Heart right ventricle (tissue), 16 donors: ENCODE results near the gene NANP. TPM values are rescaled to one million over a fixed set of nuclear protein-coding genes. Genes with fewer than 3 reads are reported as not detected.
"Not testable (repeated sequence)": the region's sequence is repeated elsewhere in the genome, so short reads cannot be mapped to it uniquely, and the experiment has no call there.

Experiments used
- ATAC-seq, 8 donors: fragments of 200-7000 bp; cut with Tn5 transposase; one replicate each; pipeline ENCODE4 v1.9.1; 2020; ENCODE audit warnings: mild to moderate bottlenecking in 8 of 8, moderate library complexity in 8 of 8, moderate number of reproducible peaks in 1 of 8
- DNase-seq, 2 donors: peaks; one replicate each; pipeline ENCODE4 v3.0.0-alpha.2; 2020
- H3K27ac ChIP-seq, 10 donors: fragments of 200-600 bp; sonication (generic) in 2 of 10; one replicate each; pipeline versions ENCODE4 v1.5.0 to v1.8.0; 2020 to 2022; ENCODE audit warnings: mild to moderate bottlenecking in 3 of 10
- H3K27me3 ChIP-seq, 7 donors: fragments of 200-600 bp; one replicate each; pipeline ENCODE4 v1.8.0; 2021 to 2022; ENCODE audit warnings: mild to moderate bottlenecking in 2 of 7
- H3K36me3 ChIP-seq, 9 donors: fragments of 200-600 bp; sonication (generic) in 1 of 9; one replicate each; pipeline versions ENCODE4 v1.5.0 to v1.8.0; 2020 to 2022; ENCODE audit warnings: mild to moderate bottlenecking in 2 of 9
- H3K4me1 ChIP-seq, 9 donors: fragments of 200-600 bp; sonication (generic) in 1 of 9; one replicate each; pipeline versions ENCODE4 v1.5.0 to v1.8.0; 2020 to 2022; ENCODE audit warnings: mild to moderate bottlenecking in 4 of 9
- H3K4me3 ChIP-seq, 10 donors: fragments of 200-600 bp; sonication (generic) in 2 of 10; one replicate each; pipeline versions ENCODE4 v1.5.0 to v1.8.0; 2020 to 2022; ENCODE audit warnings: mild to moderate bottlenecking in 7 of 10, moderate library complexity in 2 of 10
- H3K9me3 ChIP-seq, 11 donors: fragments of 200-600 bp in 10 of 11; sonication (generic) in 2 of 11; one replicate each; pipeline versions ENCODE4 v1.5.0 to v1.8.0; 2013 to 2022; ENCODE audit warnings: mild to moderate bottlenecking in 2 of 11, control low read depth in 1 of 11, moderate library complexity in 1 of 11
- WGBS, 2 donors: extraction: QIAGEN DNeasy Blood & Tissue Kit; methylation state at CpG; one replicate each; pipeline ENCODE4 v1.1.7; 2013; ENCODE audit warnings: inconsistent platforms in 1 of 2; 5-methylcytosine and 5-hydroxymethylcytosine counted together
- intact Hi-C, 10 donors: fragments of 100-400 bp; cut with DNase I; formaldehyde crosslinking; loops; one replicate each; pipeline versions ENCODE4 v1.11.1 to v1.14.2; 2022
- polyA plus RNA-seq, 2 donors: library from polyadenylated mRNA; stranded (reverse); fragments of 200-250 nt; gene quantifications; one replicate each; pipeline ENCODE4 v1.2.3, GENCODE V29; 2013
- total RNA-seq, 10 donors: library from RNA; stranded (reverse); fragmentation: NEBNext Ultra II Directional in 3 of 10; extraction: Animal tissue kit (Norgen Biotek cat#: 25700) in 3 of 10; gene quantifications; one replicate each; pipeline versions ENCODE4 v1.2.1 to v1.2.4, GENCODE V29; 2021 to 2023
- TF ChIP-seq, protein P1 (sequence below), 9 donors: fragments of 200-600 bp; sonication (generic) in 2 of 9; IDR thresholded peaks; one replicate each; pipeline versions ENCODE4 v1.5.0 to v1.8.0; 2021 to 2022; ENCODE audit warnings: antibody characterized with exemption in 9 of 9, mild to moderate bottlenecking in 5 of 9, moderate library complexity in 1 of 9
- donor health status: Arrhythmogenic right ventricular cardiomyopathy.
- donor health status: ischemic (EF 13 %, LVEDD 7.1; RV severe dilation, severe dysfunction).
- donor health status: healthy with polysubstance abuse.
- donor health status: DM: no; HTN: yes; CAD: no.
- donor health status: DM: no; HTN: no; CAD: no.
- donor health status: ischemic (EF 25% LVEDD 6.9; RV normal size, moderate dysfunction).
- donor health status: ischemic (EF 25% LVEDD 5.7; RV mildly dilated, moderate dysfunction).
- donor health status: healthy.
- donor health status: DM: yes; HTN: yes; CAD: no.
- donor health status: Ischemic cardiomyopathy.
- donor health status: ischemic (EF 35%, LVEDD 5.7; RV mildly dilated, moderate dysfunction).
- donor health status: nonischemic (EF 11% LVEDD 7.7; RV severe dilation, severe dysfunction).
- donor health status: DM: yes; HTN: yes; CAD: no.
- donor health status: PGD.
- donor health status: ischemic (EF 29% LVEDD 5.4; RV normal size, mild dysfunction).
- donor health status: nonischemic (EF 23%, LVEDD 6.1; RV moderate dilation, normal function).

Gene NANP
- total and polyA plus RNA-seq, 12 donors, result 1.7 to 6.2 (median 2.9) TPM

DNA sequence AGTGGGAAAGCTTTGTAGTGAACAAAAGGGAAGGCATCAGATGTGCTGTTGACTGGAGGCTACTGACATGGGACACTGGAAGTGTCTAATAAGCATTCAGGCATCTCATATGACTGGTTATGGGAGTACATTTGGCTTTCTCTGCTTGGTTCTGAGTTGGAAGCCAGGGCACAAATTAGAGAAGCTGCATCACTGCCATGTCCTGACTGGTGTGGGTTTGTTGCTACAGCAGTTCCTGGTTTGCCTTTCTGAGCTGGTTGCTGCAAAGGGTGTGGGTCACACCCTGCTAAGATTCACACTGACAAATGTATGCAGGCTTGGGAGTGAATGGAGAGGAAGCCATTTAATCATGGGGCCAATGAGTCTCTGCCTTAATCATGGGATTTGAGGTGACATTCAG is 36.2 kb upstream of the NANP start:
- H3K9me3 ChIP-seq, result no peaks in the 10 kb centered on the region
- ATAC-seq (no peak), DNase-seq (no peak)
- no peaks in the 10 kb centered on the region for H3K4me1 ChIP-seq
- H3K27ac ChIP-seq, result no peak overlapping the region
- H3K36me3 ChIP-seq, result no peaks in the 10 kb centered on the region
- H3K4me3 ChIP-seq, result no peak overlapping the region
- TF ChIP-seq, protein P1, sequence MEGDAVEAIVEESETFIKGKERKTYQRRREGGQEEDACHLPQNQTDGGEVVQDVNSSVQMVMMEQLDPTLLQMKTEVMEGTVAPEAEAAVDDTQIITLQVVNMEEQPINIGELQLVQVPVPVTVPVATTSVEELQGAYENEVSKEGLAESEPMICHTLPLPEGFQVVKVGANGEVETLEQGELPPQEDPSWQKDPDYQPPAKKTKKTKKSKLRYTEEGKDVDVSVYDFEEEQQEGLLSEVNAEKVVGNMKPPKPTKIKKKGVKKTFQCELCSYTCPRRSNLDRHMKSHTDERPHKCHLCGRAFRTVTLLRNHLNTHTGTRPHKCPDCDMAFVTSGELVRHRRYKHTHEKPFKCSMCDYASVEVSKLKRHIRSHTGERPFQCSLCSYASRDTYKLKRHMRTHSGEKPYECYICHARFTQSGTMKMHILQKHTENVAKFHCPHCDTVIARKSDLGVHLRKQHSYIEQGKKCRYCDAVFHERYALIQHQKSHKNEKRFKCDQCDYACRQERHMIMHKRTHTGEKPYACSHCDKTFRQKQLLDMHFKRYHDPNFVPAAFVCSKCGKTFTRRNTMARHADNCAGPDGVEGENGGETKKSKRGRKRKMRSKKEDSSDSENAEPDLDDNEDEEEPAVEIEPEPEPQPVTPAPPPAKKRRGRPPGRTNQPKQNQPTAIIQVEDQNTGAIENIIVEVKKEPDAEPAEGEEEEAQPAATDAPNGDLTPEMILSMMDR (IDR thresholded peaks at IDR 0.05), result no peak
- no peaks in the 10 kb centered on the region for H3K27me3 ChIP-seq
- intact Hi-C loops, result no loop called here

GRCh38 chr20:25654487-25654886 is 30.7 kb upstream of the NANP start:
- no peak overlapping the region for H3K4me3 ChIP-seq
- H3K9me3 ChIP-seq, result no peaks in the 10 kb centered on the region
- H3K27ac ChIP-seq, result no peak overlapping the region
- DNase-seq (no peak), ATAC-seq (no peak)
- intact Hi-C loops, result no loop called here
- TF ChIP-seq, protein P1 (IDR thresholded peaks at IDR 0.05), result no peak
- H3K27me3 ChIP-seq, result no peaks in the 10 kb centered on the region
- H3K4me1 ChIP-seq, result no peaks in the 10 kb centered on the region
- H3K36me3 ChIP-seq, result no peaks in the 10 kb centered on the region

DNA sequence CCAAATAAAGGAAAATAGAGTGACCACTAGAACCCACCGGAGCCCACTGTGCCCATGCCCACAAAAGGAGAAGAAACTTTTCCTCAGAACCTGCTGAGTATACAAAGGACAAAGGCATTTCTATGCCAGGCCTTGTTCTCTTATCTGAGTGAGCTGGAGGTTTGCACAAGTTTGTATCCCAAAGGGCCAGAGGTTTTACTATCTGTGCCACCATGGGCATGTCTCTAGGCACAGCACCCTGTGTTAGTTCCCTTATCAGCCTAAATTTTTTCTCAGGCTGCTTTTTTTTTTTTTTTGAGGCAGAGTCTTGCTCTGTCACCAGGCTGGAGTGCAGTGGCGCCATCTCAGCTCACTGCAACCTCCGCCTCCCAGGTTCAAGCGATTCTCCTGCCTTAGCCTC is 29.1 kb upstream of the NANP start:
- H3K36me3 ChIP-seq, H3K9me3 ChIP-seq, intact Hi-C loops, ATAC-seq, H3K4me3 ChIP-seq, H3K27me3 ChIP-seq, H3K27ac ChIP-seq, H3K4me1 ChIP-seq, DNase-seq: not testable (repeated sequence)
- WGBS, 2 donors, result 94 to 99% methylated on average over 4 of the region's 4 CpGs

GRCh38 chr20:25644814-25645213 is 21.0 kb upstream of the NANP start:
- DNase-seq (no peak), ATAC-seq (no peak)
- H3K36me3 ChIP-seq, result peaks cover 0 to 22% (median 0%) of the 10 kb centered on the region in 9 donors
- no peak overlapping the region for H3K27ac ChIP-seq
- H3K4me3 ChIP-seq, result no peak overlapping the region
- 95 to 99% methylated on average over 3 of the region's 3 CpGs for WGBS, 2 donors
- H3K9me3 ChIP-seq, result peaks cover 0 to 23% (median 4%) of the 10 kb centered on the region in 11 donors
- TF ChIP-seq, protein P1 (IDR thresholded peaks at IDR 0.05), result no peak
- intact Hi-C loops, result loop anchor here in 1 of 10 donors (10.0 kb wide), 1 partner anchor 70 kb away; no protein-coding TSS in a partner anchor
- no peaks in the 10 kb centered on the region for H3K4me1 ChIP-seq
- no peaks in the 10 kb centered on the region for H3K27me3 ChIP-seq

- intact Hi-C loops, result loop anchor here in 1 of 10 donors (10.0 kb wide), 1 partner anchor 69 kb away; no protein-coding TSS in a partner anchor
- no peaks in the 10 kb centered on the region for H3K27me3 ChIP-seq
- H3K4me3 ChIP-seq, result no peak overlapping the region
- DNase-seq, result no peak
- TF ChIP-seq, protein P1 (IDR thresholded peaks at IDR 0.05), result no peak
- no peak overlapping the region for H3K27ac ChIP-seq
- H3K36me3 ChIP-seq, result peaks cover 0 to 22% (median 0%) of the 10 kb centered on the region in 9 donors
- no peak for ATAC-seq
- no peaks in the 10 kb centered on the region for H3K4me1 ChIP-seq
- peaks cover 0 to 23% (median 4%) of the 10 kb centered on the region in 11 donors for H3K9me3 ChIP-seq
Observed at GRCh38 chr20:25643716-25644115, 19.9 kb upstream of the NANP start.
